GM12872 (cell line): ENCODE measurements around the gene ESYT2.

ENCODE experiments used
- TF ChIP-seq, protein P1 (sequence below): IDR thresholded peaks from 3 replicates; pipeline ENCODE4 v1.5.1; 2011; ENCODE audit warnings: low read depth, mild to moderate bottlenecking, low read length, moderate library complexity; ENCODE audit not compliant: insufficient read depth

Gene ESYT2, protein sequence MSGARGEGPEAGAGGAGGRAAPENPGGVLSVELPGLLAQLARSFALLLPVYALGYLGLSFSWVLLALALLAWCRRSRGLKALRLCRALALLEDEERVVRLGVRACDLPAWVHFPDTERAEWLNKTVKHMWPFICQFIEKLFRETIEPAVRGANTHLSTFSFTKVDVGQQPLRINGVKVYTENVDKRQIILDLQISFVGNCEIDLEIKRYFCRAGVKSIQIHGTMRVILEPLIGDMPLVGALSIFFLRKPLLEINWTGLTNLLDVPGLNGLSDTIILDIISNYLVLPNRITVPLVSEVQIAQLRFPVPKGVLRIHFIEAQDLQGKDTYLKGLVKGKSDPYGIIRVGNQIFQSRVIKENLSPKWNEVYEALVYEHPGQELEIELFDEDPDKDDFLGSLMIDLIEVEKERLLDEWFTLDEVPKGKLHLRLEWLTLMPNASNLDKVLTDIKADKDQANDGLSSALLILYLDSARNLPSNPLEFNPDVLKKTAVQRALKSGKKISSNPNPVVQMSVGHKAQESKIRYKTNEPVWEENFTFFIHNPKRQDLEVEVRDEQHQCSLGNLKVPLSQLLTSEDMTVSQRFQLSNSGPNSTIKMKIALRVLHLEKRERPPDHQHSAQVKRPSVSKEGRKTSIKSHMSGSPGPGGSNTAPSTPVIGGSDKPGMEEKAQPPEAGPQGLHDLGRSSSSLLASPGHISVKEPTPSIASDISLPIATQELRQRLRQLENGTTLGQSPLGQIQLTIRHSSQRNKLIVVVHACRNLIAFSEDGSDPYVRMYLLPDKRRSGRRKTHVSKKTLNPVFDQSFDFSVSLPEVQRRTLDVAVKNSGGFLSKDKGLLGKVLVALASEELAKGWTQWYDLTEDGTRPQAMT

GRCh38 chr7:158829342-158830210, at the start of gene ESYT2:
TSS of gene ESYT2 (minus strand) at chr7:158829509. CDS start at chr7:158829418, 91 bp downstream.
- TF ChIP-seq, protein P1, sequence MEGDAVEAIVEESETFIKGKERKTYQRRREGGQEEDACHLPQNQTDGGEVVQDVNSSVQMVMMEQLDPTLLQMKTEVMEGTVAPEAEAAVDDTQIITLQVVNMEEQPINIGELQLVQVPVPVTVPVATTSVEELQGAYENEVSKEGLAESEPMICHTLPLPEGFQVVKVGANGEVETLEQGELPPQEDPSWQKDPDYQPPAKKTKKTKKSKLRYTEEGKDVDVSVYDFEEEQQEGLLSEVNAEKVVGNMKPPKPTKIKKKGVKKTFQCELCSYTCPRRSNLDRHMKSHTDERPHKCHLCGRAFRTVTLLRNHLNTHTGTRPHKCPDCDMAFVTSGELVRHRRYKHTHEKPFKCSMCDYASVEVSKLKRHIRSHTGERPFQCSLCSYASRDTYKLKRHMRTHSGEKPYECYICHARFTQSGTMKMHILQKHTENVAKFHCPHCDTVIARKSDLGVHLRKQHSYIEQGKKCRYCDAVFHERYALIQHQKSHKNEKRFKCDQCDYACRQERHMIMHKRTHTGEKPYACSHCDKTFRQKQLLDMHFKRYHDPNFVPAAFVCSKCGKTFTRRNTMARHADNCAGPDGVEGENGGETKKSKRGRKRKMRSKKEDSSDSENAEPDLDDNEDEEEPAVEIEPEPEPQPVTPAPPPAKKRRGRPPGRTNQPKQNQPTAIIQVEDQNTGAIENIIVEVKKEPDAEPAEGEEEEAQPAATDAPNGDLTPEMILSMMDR = peak; percentile 24; the same call in 1 of the 3 replicates

GRCh38 chr7:158876984-158877383, 47.7 kb upstream of the ESYT2 start:
- TF ChIP-seq, protein P1 = no peak

GRCh38 chr7:158869876-158870275, 40.6 kb upstream of the ESYT2 start:
- TF ChIP-seq, protein P1 = no peak

DNA sequence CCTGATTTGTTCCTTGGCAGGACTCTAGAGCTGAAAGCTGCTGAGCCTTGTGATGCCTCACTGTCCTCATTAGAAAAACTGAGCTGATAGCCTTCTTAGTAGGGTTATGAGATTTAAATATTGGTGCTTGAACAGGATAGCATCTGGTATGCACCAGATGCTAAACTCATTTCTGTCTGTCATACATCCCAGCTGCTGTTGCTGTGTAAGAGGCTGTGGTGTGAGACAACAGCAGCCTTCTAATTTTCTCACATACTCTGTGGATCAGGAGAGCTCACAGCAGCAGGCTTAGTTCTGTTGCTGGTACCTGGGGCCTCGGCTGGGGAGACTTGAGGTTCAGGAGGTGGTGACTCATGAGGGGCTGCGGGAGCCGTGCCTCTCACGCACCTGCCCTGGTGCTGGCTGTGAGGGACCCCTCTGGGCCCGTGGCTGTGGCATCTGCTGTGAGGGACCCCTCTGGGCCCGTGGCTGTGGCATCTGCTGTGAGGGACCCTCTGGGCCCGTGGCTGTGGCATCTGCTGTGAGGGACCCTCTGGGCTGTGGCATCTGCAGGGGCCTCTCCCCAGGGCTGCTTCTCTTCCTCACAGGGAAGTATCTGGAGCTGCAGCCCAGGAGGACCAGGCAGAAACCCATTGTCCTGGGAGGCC, 39.6 kb upstream of the ESYT2 start:
- TF ChIP-seq, protein P1 = no peak

- TF ChIP-seq, protein P1 = no peak
Observed at GRCh38 chr7:158867214-158867984, 38.1 kb upstream of the ESYT2 start.

DNA sequence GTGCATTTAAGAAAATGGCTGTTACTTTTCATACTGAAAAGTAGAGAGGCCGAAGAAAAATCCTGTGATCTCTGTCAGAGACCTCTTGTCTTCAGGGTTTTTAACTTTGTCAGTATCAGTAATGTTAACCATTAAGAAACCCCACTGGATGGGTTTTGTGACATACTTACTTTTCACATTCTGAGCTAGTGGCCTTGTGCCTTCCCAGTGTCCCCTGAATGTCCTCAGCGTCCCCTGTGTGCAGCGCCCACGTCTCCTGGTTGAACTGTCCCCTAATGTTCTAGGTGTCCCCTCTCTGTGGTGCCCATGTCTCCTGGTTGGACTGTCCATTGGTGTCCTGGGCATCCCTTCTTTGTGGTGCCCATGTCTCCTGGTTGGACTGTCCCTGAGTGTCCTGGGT, 36.7 kb upstream of the ESYT2 start:
- TF ChIP-seq, protein P1 = no peak
